Dermis blood vessel endothelial cell (primary cell): Measurements from ENCODE around the gene SLC12A4. TPM values are rescaled to one million over a fixed set of nuclear protein-coding genes. Genes with fewer than 3 reads are reported as not detected.

ENCODE experiments used
- DNase-seq: peaks from one replicate; pipeline ENCODE4 v3.0.0; 2010
- total RNA-seq: library from RNA; depleted of rRNA; stranded (reverse); fragments of >200 nt; gene quantifications from 2 replicates; pipeline ENCODE4 v1.2.3, GENCODE V29; 2014

The SLC12A4 gene
- total RNA-seq, 1 donor from 2014 or later: 68.9 TPM

DNA sequence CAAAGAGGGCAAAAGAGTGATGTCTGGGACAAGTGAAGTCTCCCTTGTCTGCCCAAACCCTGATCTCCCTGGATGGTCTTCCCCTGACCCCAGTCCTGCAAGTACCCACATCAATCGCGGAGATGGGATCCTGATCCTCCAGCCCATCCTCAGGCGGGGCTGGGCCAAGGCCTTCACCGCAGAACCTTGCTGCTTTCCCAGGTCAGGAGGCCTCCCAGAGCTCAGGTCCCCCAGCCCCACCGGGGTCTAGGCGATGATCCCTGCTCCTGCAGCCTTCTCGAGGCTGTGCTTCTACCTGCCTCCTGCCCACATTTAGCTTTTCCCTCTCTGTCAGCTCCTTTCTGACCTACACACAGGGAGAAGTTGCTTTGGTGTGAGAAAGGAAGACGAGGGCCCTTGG lies 6.3 kb downstream of the SLC12A4 start:
- DNase-seq: no peak

DNA sequence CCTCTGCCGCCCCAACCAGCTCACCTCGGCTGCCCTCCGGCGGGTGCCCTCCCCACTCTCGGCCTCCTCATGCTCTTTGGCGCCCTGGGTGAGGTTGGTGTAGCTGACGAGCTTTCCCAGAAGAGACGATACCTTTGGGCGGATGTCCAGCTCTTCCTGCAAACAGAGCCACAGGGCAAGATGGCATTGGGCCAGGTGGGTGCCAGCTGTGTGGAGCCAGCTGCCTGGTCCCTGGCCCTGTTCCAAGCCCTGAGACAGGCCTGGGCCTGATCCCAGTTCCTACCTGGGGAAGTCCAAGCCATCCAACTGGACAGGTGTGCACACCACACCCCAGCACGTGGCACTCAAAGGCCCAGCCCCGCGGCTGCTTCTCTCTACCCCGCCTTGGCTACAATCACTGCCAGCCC lies 6.9 kb downstream of the SLC12A4 start:
- DNase-seq: no peak

DNA sequence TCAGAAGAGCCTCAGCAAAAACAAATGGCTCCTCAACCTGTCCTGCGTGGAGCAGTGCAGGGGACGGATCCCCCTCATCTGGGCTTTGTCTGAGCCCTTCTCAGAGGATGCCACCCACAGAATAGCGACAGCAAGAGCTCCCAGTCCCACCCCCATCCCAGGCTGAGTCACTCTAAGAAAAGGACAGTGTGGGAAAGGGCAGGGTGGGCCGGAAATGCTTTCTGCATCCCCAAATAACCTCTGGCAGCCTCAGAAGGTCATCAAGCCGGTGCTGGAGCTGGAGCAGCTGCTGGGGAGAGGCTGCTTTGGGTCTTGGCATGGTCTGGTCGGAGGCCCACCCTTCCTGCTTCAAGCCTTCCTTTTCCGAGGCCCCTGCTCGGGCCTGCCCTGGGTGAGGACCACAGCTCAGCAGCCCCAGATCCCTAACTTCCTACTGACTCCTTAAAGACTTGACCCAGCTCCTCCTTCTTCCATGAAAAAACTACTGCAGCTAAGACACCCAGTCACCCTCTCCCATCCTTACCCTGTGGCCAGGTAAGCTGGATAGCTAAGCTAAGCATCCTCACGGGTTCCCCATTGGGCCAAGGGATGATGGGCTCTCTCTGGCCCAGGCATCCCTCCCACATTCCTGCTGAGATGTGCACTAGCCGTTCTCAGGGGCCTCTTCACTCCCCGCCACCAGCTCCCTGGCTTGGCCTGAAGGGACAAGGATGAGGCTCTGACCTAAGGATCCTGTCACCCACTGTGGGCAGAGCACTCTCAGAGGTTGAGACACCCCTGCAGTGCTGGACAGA lies 8.7 kb downstream of the SLC12A4 start:
- DNase-seq: no peak

DNA sequence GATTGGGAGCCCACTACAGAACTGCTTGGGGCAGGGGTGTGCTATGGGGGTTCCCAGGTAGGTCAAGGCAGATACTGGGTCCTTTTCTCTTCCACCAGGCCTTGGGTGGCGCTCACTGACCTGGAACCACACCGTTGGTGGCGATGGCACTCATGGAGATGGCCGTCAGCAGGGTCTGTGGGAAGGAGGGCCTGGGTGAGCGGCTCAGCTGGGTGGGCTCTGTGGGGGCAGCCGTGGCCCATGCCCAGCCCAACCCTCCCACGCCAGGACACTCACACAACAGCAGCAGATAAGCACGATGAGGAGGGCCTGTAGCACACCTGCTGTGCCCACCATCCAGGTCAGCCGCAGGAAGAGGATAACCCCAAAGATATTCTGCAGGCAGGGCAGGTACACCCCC lies 10.8 kb downstream of the SLC12A4 start:
- no peak for DNase-seq

DNA sequence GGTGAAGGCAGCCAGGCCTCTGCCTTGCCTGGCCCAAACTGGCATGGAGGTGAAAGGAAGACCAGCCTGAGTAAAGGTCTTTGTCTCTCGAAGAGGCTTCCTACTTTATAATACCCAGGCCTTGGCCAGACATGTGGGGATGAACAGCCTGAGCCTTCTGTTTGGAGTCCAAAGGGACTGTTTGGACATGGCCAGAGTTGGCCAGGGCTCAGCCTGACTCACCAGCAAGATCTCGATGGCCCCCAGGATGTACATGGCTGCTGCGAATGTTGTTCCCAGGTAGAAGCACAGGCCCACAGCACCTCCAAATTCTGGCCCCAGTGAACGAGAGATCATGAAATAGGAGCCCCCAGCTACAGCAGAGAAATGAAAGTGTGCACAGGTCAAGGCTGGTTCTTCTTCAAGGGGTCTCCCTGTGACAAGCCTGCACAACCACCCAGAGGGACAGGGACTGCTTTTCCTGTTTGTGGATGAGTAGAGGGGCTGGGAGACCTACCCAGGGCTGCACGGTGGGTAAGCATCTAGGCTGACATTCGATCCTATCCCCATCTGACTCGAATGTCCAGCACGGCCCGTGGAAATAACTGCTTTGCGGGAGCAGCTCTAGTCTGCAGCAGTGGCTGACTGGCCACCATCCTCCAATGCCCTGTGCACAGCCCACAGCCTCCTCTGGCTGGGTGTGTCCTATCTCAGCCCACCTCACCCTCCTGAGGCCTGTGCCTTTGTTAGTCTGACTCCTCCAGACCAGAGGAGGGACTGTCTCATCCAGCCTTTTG lies 13.8 kb downstream of the SLC12A4 start:
- DNase-seq: no peak

DNA sequence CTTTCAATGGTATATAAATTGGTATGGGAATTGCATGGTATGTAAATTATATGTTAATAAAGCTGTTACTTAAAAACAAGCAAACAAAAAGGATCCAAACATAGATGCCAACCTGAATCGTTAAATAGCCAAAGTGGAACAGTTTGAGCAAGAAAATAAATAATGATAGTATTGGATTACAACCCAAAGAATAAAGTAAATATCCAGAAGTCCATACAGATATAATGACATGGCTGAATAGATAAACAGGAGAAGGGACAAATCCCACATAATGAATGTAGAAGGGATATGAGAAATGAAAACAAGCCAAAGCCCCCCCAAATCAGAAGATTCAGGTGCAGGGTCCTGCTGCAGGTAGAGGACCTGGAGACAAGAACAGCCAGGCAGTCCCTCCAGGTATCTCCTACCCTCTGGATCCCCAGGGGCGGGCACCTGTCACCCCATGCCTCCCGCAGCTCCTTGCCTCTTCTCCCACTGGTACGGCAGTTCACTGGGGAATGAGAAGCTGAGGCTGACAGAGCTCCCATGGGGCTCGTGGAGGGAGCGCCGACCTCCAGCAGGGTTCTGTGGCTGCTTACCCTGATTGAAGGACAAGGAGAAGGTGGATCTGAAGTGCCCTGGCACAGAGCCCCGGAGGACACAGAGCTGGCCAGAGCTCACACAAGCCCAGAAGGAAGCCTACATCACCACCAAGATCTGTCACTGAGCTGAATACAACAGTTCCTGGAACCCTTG lies 14.6 kb downstream of the SLC12A4 start:
- no peak for DNase-seq

DNA sequence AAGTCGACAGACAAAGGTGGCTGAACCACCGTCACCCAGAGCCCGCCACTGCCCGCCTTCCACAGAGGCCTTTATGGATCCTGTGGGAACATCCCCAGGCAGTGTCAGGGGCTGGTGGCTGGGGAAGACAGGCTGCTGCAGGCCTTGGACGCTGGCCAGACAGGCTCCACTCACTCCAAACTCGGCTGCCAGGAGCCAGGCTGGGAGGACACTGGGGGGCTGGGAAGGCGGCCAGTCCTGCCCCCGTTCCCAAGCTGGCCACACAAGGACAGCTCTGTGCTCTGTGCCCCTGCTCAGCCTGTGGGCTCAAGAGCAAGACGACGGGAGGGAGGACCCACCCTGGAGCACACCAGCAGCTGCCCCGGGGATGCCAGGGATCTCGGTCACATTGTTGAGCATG lies 17.0 kb downstream of the SLC12A4 start:
- DNase-seq: no peak

DNA sequence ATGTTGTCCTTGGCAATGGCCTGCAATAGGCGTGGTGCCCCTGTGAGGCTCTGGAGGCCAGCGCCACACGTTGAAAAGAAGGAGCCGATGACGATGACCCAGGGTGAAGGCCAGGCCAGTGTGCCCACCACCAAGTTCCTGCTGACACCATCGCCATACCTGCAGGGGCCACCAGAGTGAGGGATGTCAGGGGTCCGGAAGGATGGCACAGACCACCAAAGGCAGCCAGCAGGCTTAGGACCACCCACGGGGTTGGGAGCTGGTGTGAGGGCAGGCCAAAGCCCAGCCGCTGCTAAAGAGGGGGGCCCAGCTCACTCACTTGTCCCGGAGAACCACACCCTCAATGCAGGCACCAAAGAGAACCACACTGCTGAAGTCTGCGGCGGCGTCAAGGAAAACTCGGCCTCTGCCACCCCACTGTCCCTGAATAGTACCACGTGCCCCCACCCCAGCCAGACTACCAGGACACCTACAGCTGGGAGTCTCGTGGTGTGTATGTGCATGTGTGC lies 18.0 kb downstream of the SLC12A4 start:
- no peak for DNase-seq

DNA sequence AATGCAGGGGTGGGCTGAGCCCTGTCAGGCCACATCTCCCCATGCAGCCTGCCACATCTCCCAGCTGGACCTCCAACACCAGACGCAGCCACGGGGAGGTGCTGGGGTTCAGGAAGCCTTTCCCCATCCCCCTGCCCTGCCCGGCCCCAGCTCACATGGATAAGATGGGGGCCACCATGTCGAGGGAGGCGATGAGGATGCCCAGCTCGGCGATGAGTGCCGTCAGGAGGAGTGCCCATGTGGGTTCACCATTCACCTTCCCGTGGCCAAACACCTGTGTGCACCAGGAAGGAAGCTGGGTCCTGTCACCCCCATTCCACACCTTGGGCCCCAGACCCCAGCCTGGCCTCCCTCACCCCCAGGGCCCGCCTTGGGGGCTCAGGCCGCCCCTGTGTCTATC lies 18.8 kb downstream of the SLC12A4 start:
- no peak for DNase-seq

DNA sequence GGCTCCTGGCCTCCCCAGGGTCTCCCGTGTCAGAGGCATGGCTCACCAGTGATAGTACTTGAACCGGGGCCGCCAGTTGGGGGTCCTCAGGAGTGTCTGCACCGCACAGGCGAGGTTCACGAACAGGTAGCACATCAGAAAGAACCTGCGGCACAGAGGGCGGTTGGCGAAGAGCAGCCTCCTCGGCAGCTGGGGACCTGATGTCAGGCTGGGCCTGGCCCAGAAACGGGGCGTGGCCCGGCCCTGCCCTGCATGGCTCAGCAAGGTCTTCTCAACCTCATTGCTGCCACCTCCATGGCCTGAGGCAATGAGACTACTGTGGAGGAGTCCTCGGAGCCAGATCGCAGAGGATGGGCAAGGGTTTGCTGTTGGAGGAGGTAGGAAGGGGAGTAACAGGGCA lies 20.4 kb downstream of the SLC12A4 start:
- DNase-seq: no peak

DNA sequence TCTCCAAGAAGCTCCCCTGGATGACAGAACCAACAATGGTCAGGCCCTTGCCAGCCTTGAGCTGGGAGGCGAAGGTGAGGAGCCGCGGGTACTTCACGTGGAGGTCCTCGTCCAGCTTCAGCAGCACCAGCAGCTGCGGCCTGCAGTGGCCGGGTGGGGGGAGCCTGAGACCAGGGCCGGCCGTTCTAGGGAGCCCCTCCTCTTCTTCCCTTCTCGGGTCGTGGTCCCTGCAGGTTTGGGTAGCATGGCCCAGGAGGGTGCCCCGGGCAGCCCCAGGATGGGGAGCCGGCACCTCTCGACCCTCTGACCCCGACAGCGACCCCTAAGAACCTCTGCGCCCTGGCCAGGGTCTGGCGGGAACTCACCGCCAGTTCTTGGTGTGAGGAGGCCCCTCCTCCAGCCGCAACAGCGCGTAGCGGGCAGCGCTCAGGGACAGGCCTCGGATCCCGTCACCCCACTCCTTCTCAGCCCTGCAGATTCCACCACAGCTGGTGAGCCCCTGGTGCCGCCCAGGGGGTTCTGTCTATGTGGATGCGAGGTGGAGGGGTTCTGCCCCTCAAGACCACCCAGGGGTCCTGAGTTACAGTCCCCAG lies 21.4 kb downstream of the SLC12A4 start:
- DNase-seq: no peak

DNA sequence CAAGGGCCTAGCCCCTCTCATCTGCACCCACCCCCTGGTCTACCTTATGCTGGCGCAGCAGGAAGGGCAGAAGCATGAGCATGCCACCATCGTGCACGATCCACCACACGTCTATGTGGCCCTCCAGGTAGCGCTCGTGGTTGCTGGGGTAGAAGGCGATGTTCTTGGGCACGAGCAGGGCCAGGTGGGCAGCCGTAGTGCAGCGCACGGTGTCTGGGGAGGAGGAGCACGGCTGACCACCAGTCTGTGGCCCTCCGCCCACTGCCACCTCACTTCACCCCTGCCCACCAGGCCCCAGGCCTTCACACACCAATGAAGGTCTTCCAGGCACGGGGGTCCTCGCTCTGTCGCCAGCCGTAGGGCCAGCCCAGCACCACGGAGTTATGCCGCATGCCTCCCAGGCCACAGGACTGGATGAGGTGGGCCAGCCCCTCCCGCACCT lies 22.3 kb downstream of the SLC12A4 start:
- no peak for DNase-seq

DNA sequence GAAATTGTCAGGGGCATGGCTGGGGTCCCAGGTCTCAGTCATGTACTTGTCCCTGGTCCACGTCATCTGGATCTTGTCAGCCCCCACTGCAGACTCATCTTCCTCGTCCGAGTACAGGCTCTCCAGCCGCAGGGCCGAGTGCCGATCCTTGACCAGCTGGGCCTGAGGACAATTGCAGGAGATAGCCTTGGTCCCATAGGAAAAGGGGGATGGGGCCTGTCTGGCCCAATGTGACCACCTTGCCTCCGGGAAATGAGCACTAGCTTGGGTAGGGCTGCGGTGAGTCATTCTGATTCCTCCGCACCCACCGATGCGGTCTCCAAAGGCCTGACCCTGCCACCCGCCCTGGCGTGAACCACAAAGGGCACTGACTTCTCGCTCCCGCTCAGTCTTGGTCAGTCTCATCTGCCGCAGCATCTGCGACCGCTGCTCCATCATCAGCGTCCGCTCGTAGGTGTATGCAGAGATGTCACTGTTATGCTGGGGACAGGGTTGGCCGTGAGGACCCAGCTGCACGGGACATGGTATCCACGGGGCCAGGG lies 23.0 kb downstream of the SLC12A4 start:
- DNase-seq: no peak

DNA sequence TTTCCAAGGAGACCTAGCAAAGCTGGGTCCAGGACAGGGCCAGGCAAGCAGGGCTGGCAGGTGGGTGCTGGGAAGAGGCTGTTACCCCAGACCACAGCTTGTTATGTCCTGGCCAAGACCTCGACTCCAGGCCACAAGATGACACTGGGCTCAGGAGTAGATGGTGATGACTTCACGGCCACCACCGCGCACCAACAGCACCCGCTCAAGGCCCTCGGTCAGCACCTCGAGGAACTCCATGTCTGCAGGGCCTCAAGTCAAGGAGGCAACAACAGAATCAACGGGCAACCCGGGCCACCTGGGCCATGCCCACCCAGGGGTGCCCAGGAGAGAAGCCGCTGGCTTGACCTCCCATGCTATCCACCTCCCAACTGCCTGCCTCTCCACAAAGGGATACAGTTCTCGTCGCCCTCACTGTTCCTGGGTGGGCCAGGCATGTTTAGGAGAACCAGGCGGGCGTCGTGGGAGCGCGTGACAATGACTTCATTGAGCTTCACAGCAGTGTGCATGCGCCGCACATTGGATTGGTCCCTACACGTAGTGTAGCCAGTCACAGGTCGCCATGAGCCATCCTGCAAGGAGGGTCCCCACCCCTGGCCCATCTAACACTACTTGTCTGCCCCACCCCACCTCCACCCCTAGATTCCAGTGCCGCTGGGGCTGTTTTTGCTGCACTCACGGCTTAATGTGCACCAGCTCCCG lies 23.6 kb downstream of the SLC12A4 start:
- DNase-seq: no peak

DNA sequence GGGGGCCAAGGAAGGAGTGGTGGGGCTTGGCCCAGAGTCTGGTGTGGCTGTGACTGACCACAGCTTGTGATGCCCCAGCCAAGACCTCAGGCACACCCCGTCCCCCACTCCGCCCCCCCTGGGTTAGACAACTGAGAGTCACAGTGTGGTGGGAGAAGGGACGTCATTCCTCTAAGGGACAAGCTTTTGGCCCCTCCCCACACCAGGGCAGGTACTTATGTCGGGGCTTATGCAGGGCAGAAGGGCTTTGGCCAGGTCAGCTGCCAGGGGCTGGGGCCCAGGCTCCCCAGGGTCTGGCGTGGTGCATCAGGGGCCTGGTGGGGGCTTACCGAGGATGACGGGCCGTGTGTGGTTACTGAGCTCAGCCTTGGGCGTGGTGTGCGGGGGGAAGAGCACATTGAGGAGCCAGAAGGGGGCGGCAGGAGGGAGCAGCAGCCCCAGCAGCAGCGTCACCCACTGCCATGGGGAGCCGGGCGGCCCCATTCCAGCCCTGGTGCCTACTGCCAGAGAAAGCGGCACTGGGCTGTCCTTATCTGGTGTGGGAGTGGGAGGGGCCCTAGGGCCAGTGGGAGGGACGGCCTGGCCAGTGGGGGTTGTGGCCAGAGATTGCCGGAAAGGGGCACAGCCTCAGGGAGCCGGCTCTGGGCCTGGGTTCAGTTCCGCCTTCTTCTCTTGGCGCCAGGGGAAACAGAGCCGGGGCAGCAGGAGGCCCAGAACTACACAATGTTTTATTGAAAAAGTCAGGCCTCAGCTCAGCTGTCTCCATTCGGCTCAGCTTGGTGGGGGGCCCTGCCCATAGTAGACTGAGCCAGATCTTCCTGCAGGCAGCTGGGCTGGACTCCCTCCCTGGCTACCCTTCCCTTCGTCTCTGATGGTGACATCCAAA lies 24.6 kb downstream of the SLC12A4 start, which contains the start of gene LCAT:
TSS of gene LCAT (minus strand) at position 502 of the 886 bp plus-strand sequence. CDS start at position 483, 19 bp downstream.
- DNase-seq: no peak

DNA sequence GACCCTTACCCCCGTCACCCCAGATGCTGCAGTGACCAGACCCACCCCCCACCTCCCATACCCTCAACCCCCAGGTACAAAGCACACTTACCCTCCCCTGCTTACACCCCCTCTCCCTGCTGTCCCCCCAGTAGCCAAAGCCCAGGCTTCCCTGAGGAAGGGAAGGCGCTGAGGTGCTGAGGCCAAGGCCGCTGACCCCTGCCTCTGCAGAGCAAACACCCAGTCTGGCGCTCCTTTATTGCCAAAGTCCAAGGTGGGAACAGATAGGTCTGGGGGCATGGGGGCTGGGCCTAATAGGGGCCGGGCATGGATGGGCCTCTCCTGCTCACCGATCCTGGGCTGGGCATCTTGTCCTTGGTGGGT lies 25.2 kb downstream of the SLC12A4 start:
- no peak for DNase-seq

DNA sequence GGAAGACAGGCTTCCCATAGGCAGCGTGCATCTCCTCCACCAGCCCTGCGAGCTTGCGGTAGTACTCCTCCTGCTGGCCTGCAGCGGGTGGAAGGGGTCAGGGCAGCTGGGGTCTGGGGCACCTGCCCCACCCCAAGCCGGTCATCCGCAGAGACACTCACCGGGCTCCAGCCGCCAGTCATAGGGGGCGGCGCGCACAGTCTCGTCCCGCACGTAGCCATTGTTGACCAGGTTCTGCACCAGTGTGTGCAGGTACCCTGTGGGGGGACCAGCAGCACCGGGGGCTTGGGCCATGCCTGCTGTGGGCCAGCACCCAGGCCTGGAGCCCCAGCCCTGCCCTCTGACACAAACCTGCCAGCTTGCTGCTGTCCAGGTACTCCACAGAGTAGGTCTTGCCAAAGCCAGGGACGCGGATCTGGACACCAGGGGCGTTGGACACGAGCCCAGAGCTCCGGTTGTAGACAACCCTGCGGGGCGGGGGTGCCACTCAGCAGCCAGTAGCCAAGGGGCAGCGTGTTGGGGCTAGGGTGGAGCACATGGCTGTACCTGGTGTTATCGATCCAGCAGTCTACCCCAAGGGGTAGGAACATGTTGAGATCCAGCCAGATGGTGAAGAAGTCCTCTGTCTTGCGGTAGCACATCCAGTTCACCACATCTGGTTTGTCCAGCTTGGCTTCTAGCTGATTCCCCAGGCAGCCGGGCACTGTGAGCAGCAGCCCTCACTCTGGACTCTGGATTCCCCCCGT lies 25.8 kb downstream of the SLC12A4 start:
- no peak for DNase-seq

DNA sequence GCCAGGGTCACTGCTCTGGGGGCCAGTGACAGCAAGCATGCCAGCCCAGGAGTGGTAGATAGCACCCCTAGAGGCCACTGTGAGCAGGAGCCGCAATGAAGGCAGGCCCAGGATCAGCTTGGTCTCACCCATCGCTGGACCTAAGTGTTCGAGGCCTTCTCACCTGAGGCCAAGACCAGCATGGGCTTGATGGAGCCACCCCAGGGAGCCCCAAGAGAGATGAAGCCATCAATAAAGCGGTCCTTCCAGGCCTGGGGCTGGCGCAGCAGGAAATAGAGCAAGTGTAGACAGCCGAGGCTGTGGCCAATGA lies 26.3 kb downstream of the SLC12A4 start:
- DNase-seq: peak; percentile 68

DNA sequence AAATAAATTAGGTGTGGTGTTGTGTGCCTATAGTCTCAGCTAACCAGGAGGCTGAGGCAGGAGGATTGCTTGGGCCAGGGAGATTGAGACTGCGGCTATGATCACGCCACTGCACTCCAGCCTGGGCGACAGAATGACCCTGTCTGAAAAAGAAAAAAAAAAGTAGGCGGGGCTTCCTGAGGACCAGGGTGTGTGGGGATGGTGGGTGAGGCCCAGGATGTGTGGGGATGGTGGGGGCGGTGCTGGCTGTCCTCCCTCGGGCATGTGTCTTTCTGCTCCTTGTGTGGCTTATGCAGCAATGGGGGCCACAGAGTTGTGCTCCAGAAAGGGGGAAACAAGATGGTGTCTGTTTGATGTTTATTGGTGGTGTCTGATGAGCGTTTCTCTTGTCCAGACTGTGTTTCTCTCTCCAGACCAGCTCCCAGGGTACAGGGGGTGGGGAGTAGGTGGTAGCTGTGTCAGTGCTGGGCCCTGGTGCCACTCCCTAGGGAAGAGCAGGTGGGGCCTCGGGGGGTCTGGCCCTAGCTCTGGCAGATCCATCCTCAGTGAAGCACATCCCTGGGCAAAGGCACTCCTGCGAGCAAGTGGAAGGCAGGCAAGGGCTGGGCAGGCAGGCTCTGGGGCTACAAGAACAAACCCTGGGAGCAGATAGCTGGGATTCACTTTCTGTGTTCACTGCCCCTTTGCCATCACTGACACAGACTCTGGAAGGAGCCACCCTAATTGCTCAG lies 26.8 kb downstream of the SLC12A4 start:
- DNase-seq: no peak
